ENCODE data around the gene CTTNBP2NL. TPM values are rescaled to one million over a fixed set of nuclear protein-coding genes. Genes with fewer than 3 reads are reported as not detected.

Gene CTTNBP2NL
- total and polyA plus RNA-seq, 9 donors: 8.1 to 35.7 (median 28.3) TPM

- no peak for DNase-seq
- Histone ChIP-seq H3K27ac (no peak overlapping the region), H3K4me3 (no peak overlapping the region), H3K36me3 (no peaks in the 10 kb centered on the region), H3K9me3 (no peaks in the 10 kb centered on the region), H3K27me3 (no peaks in the 10 kb centered on the region), H3K4me1 (ENCODE audit: insufficient read depth) (no peaks in the 10 kb centered on the region)
- 9 to 18% (median 9%) methylated on average over 1 of the region's 1 CpG for WGBS, 3 donors
- intact Hi-C loops (cut with DNase I): no loop called here
- TF ChIP-seq EP300 (IDR thresholded peaks at IDR 0.05) (no peak), POLR2A (IDR thresholded peaks at IDR 0.05) (no peak), CTCF (IDR thresholded peaks at IDR 0.05) (no peak)
Measured at GRCh38 chr1:112383759-112384370, 12.1 kb upstream of the CTTNBP2NL start.

- DNase-seq: no peak
- TF ChIP-seq CTCF (IDR thresholded peaks at IDR 0.05) (no peak), EP300 (IDR thresholded peaks at IDR 0.05) (no peak), POLR2A (IDR thresholded peaks at IDR 0.05) (no peak)
- Histone ChIP-seq H3K27ac (no peak overlapping the region), H3K4me3 (no peak overlapping the region), H3K9me3 (no peaks in the 10 kb centered on the region), H3K27me3 (no peaks in the 10 kb centered on the region), H3K36me3 (no peaks in the 10 kb centered on the region), H3K4me1 (ENCODE audit: insufficient read depth) (no peaks in the 10 kb centered on the region)
- WGBS, 3 donors: 90 to 92% (median 91%) methylated on average over 13 to 14 of the region's 14 CpGs
- intact Hi-C loops (cut with DNase I): no loop called here
Measured at GRCh38 chr1:112386024-112386723, 9.8 kb upstream of the CTTNBP2NL start.

- WGBS, 3 donors: 33 to 45% (median 42%) methylated on average over 2 of the region's 2 CpGs
- no peaks in the 10 kb centered on the region for H3K36me3 ChIP-seq
- no peak overlapping the region for H3K27ac ChIP-seq
- H3K27me3 ChIP-seq: no peaks in the 10 kb centered on the region
- intact Hi-C loops (cut with DNase I): no loop called here
- no peak overlapping the region for H3K4me3 ChIP-seq
- TF ChIP-seq EP300 (IDR thresholded peaks at IDR 0.05): no peak
- no peak for TF ChIP-seq POLR2A (IDR thresholded peaks at IDR 0.05)
- TF ChIP-seq CTCF (IDR thresholded peaks at IDR 0.05): no peak
- H3K4me1 ChIP-seq (ENCODE audit: insufficient read depth): no peaks in the 10 kb centered on the region
- no peaks in the 10 kb centered on the region for H3K9me3 ChIP-seq
- peak in 1 of 5 donors; percentile 26 for DNase-seq
Measured at GRCh38 chr1:112386731-112387346, 9.2 kb upstream of the CTTNBP2NL start.

- no peaks in the 10 kb centered on the region for H3K36me3 ChIP-seq
- intact Hi-C loops (cut with DNase I): no loop called here
- H3K27me3 ChIP-seq: no peaks in the 10 kb centered on the region
- no peaks in the 10 kb centered on the region for H3K9me3 ChIP-seq
- H3K4me3 ChIP-seq: no peak overlapping the region
- 81 to 85% (median 82%) methylated on average over 3 of the region's 3 CpGs for WGBS, 3 donors
- TF ChIP-seq EP300 (IDR thresholded peaks at IDR 0.05) (no peak), POLR2A (IDR thresholded peaks at IDR 0.05) (no peak), CTCF (IDR thresholded peaks at IDR 0.05) (no peak)
- no peaks in the 10 kb centered on the region for H3K4me1 ChIP-seq (ENCODE audit: insufficient read depth)
- no peak overlapping the region for H3K27ac ChIP-seq
- no peak for DNase-seq
Measured at GRCh38 chr1:112387807-112388206, 8.2 kb upstream of the CTTNBP2NL start.

Measured in ovary (tissue), 9 donors.